IMR-90 (cell line): ENCODE measurements around the gene SMO. TPM values are rescaled to one million over a fixed set of nuclear protein-coding genes. Genes with fewer than 3 reads are reported as not detected.

Experiments
- ATAC-seq: fragments of 200-7000 bp; cut with Tn5 transposase; 2 replicates; pipeline ENCODE4 v1.9.1; 2020; ENCODE audit warnings: low read depth, mild to moderate bottlenecking, moderate library complexity
- BruUV-seq: library from RNA; stranded (reverse); fragments of 400-500 nt; replicated peaks from 2 replicates; lab custom pipeline; 2021; lab: Mats Ljungman, UMichigan
- CTCF ChIA-PET: fragments of 300-600 bp; formaldehyde crosslinking; extraction: SDS; loops from one replicate; lab custom pipeline; 2021; ENCODE audit warnings: antibody characterized with exemption; lab: Yijun Ruan, JAX
- POLR2A ChIA-PET: fragments of 300-600 bp; sonication (Branson Sonifier 250); formaldehyde crosslinking; loops from one replicate; lab custom pipeline; 2022; ENCODE audit warnings: antibody characterized with exemption; ENCODE audit not compliant: unreplicated experiment; lab: Charles Lee
- DNase-seq: peaks from one replicate; pipeline ENCODE4 v3.0.0; 2013
- H2AFZ ChIP-seq: replicated peaks from 2 replicates; pipeline ENCODE3; 2013; ENCODE audit warnings: low read length, mild to moderate bottlenecking; ENCODE audit not compliant: poor library complexity
- H2AK5ac ChIP-seq: 2 replicates; pipeline ENCODE4 v1.6.1; 2013; ENCODE audit warnings: low read depth, low read length, inconsistent platforms
- H2AK9ac ChIP-seq: replicated peaks from 2 replicates; pipeline ENCODE3; 2013; ENCODE audit warnings: mild to moderate bottlenecking, low read depth, low read length, moderate library complexity; ENCODE audit not compliant: poor library complexity
- H2BK120ac ChIP-seq: 2 replicates; pipeline ENCODE4 v1.6.1; 2013; ENCODE audit warnings: low read depth, low read length, inconsistent platforms
- H2BK15ac ChIP-seq: 3 replicates; pipeline ENCODE4 v1.6.1; 2013; ENCODE audit warnings: low read depth, low read length, inconsistent platforms
- H2BK20ac ChIP-seq: 2 replicates; pipeline ENCODE4 v1.6.1; 2013; ENCODE audit warnings: low read depth, mild to moderate bottlenecking, inconsistent platforms, low read length, moderate library complexity
- H2BK5ac ChIP-seq: 2 replicates; pipeline ENCODE4 v1.6.1; 2013; ENCODE audit warnings: mild to moderate bottlenecking, low read depth, low read length, inconsistent platforms; ENCODE audit not compliant: poor library complexity, severe bottlenecking
- H3K14ac ChIP-seq: replicated peaks from 2 replicates; pipeline ENCODE4 v1.6.1; 2013; ENCODE audit warnings: low read depth, low read length, inconsistent platforms
- H3K18ac ChIP-seq: 2 replicates; pipeline ENCODE4 v1.6.1; 2013; ENCODE audit warnings: low read depth, low read length, control low read depth
- H3K23ac ChIP-seq: 2 replicates; pipeline ENCODE4 v1.6.1; 2013; ENCODE audit warnings: low read depth, low read length, inconsistent platforms
- H3K27ac ChIP-seq: 2 replicates; pipeline ENCODE4 v1.5.1; 2013; ENCODE audit warnings: mild to moderate bottlenecking, control low read depth, low read length; ENCODE audit not compliant: insufficient read depth
- H3K27me3 ChIP-seq: 2 replicates; pipeline ENCODE4 v1.6.1; 2013; ENCODE audit warnings: low read length; ENCODE audit not compliant: control insufficient read depth, insufficient read depth
- H3K36me3 ChIP-seq: 2 replicates; pipeline ENCODE4 v1.6.1; 2013; ENCODE audit warnings: low read length, mixed read lengths; ENCODE audit not compliant: control insufficient read depth, insufficient read depth
- H3K4ac ChIP-seq: 2 replicates; pipeline ENCODE4 v1.6.1; 2013; ENCODE audit warnings: low read depth, low read length, inconsistent platforms
- H3K4me1 ChIP-seq: 2 replicates; pipeline ENCODE4 v1.6.1; 2013; ENCODE audit warnings: low read length, mixed read lengths; ENCODE audit not compliant: control insufficient read depth, insufficient read depth
- H3K4me2 ChIP-seq: 2 replicates; pipeline ENCODE4 v1.6.1; 2013; ENCODE audit warnings: low read depth, mild to moderate bottlenecking, control low read depth, low read length, moderate library complexity
- H3K4me3 ChIP-seq: 2 replicates; pipeline ENCODE4 v1.5.1; 2013; ENCODE audit warnings: low read depth, mild to moderate bottlenecking, control low read depth, low read length, moderate library complexity; ENCODE audit not compliant: insufficient read depth
- H3K56ac ChIP-seq: 2 replicates; pipeline ENCODE4 v1.6.1; 2013; ENCODE audit warnings: low read length, inconsistent platforms; ENCODE audit not compliant: insufficient read depth; ENCODE audit errors: extremely low read depth
- H3K79me1 ChIP-seq, 2 experiments: 2 replicates each; pipeline ENCODE4 v1.6.1; 2013; ENCODE audit warnings: low read length in 2 of 2, inconsistent platforms in 1 of 2, low read depth in 1 of 2
- H3K9ac ChIP-seq: 2 replicates; pipeline ENCODE4 v1.6.1; 2013; ENCODE audit warnings: low read depth, low read length, control low read depth
- H3K9me1 ChIP-seq: 2 replicates; pipeline ENCODE4 v1.6.1; 2013; ENCODE audit warnings: low read length, inconsistent platforms; ENCODE audit not compliant: insufficient read depth
- H3K9me3 ChIP-seq: 2 replicates; pipeline ENCODE4 v1.6.1; 2013; ENCODE audit warnings: low read length; ENCODE audit not compliant: control insufficient read depth, insufficient read depth
- H4K20me1 ChIP-seq: 2 replicates; pipeline ENCODE4 v1.6.1; 2013; ENCODE audit warnings: low read length, inconsistent platforms; ENCODE audit not compliant: insufficient read depth
- H4K5ac ChIP-seq: 2 replicates; pipeline ENCODE4 v1.6.1; 2013; ENCODE audit warnings: mild to moderate bottlenecking, low read depth, low read length, control low read depth
- H4K8ac ChIP-seq, 2 experiments: 2 replicates each; pipeline ENCODE4 v1.6.1; 2013; ENCODE audit warnings: low read depth in 2 of 2, low read length in 2 of 2, control low read depth in 1 of 2, inconsistent platforms in 1 of 2
- H4K91ac ChIP-seq: 2 replicates; pipeline ENCODE4 v1.6.1; 2013; ENCODE audit warnings: low read depth, low read length, inconsistent platforms; ENCODE audit not compliant: insufficient read depth
- FOS ChIP-seq: fragments of 150-350 bp; IDR thresholded peaks from 2 replicates; pipeline ENCODE4 v1.6.1; 2016; ENCODE audit warnings: low read depth, low read length
- RCOR1 ChIP-seq: IDR thresholded peaks from 2 replicates; pipeline ENCODE4 v1.6.1; 2012; ENCODE audit warnings: mild to moderate bottlenecking, low read length, improper control_type of control experiment; ENCODE audit not compliant: insufficient replicate concordance
- WGBS, 2 experiments: methylation state at CpG; one replicate each; pipeline versions ENCODE4 v1.1.5 to v1.1.7; 2013; ENCODE audit warnings: missing lambda C conversion rate in 2 of 2; ENCODE audit not compliant: insufficient read length in 1 of 2; ENCODE audit errors: extremely low coverage in 2 of 2; 5-methylcytosine and 5-hydroxymethylcytosine counted together
- dilution Hi-C: fragments of 300-500 bp; cut with HindIII; formaldehyde crosslinking; loops from one replicate; pipeline ENCODE4 v1.14.3; 2018; ENCODE audit warnings: low sequenced_read_pairs; ENCODE audit not compliant: unreplicated experiment
- in situ Hi-C: fragments of 300-500 bp; cut with MboI; formaldehyde crosslinking; loops from 3 replicates; pipeline ENCODE4 v1.14.3; 2019; ENCODE audit warnings: low sequenced_read_pairs, inconsistent platforms, mixed read lengths
- intact Hi-C: fragments of 100-400 bp; cut with micrococcal nuclease; formaldehyde crosslinking; loops from 2 replicates; pipeline ENCODE4 v1.10.0; 2022
- polyA plus RNA-seq, 3 experiments: library from polyadenylated mRNA; depleted of rRNA; stranded (reverse); fragments of >200 nt; gene quantifications; 2 replicates each; pipeline ENCODE4 v1.2.3, GENCODE V29; 2012; ENCODE audit warnings: low replicate concordance in 1 of 3
- total RNA-seq: library from RNA; depleted of rRNA; stranded (reverse); fragments of >200 nt; gene quantifications from 2 replicates; pipeline ENCODE4 v1.2.3, GENCODE V29; 2012

SMO gene
- total and polyA plus RNA-seq, 2 of the 4 experiments (the other 2 are of a cell fraction) = 18.5 to 24.7 TPM

DNA sequence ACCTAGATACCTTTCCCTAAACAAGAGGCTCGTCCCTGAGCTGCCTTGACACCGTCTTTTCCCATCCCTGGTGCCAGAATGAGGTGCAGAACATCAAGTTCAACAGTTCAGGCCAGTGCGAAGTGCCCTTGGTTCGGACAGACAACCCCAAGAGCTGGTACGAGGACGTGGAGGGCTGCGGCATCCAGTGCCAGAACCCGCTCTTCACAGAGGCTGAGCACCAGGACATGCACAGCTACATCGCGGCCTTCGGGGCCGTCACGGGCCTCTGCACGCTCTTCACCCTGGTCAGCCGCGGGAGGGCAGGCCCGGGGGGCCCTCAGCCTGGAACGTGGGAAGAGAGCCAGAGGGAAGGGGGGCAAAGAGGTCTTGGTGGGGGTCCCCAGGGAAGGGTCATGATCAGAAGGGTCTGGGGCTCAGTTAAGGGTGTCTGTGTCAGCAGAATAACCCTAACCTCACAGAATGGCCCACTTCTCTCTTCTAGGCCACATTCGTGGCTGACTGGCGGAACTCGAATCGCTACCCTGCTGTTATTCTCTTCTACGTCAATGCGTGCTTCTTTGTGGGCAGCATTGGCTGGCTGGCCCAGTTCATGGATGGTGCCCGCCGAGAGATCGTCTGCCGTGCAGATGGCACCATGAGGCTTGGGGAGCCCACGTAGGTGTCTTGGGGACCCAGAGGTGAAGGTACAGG, 16.8 kb downstream of the SMO start:
- H3K4me3 ChIP-seq = no peak overlapping the region
- no peak overlapping the region for H4K8ac ChIP-seq
- dilution Hi-C loops = no loop called here
- H3K9ac ChIP-seq = no peak overlapping the region
- no peak overlapping the region for H2AK9ac ChIP-seq
- intact Hi-C loops = no loop called here
- H3K36me3 ChIP-seq = peaks cover 32% of the 10 kb centered on the region
- no peak overlapping the region for H2BK5ac ChIP-seq
- CTCF ChIA-PET = no interaction called here
- H3K79me1 ChIP-seq = peaks cover 0 to 9% of the 10 kb centered on the region in 2 experiments; a peak in 2 of 4 replicates
- no peak overlapping the region for H3K23ac ChIP-seq
- TF ChIP-seq RCOR1 (no peak), FOS (no peak)
- H4K91ac ChIP-seq = no peak overlapping the region
- no peak overlapping the region for H3K18ac ChIP-seq
- no peaks in the 10 kb centered on the region; the same call in 1 of the 2 replicates for H4K20me1 ChIP-seq
- no peak overlapping the region for H2AFZ ChIP-seq
- H3K27ac ChIP-seq = no peak overlapping the region
- H3K27me3 ChIP-seq = no peaks in the 10 kb centered on the region
- H2BK20ac ChIP-seq = no peak overlapping the region
- H3K9me1 ChIP-seq = no peaks in the 10 kb centered on the region
- H3K56ac ChIP-seq = no peak overlapping the region
- H3K9me3 ChIP-seq = no peaks in the 10 kb centered on the region
- H3K4me2 ChIP-seq = no peak overlapping the region
- POLR2A ChIA-PET = no interaction called here
- 0 out of 2 replicates have a peak, but pooled peaks cover 1% of the 10 kb centered on the region for H3K4me1 ChIP-seq
- no peak overlapping the region for H3K14ac ChIP-seq
- H2AK5ac ChIP-seq = no peak overlapping the region
- no peak overlapping the region for H2BK15ac ChIP-seq
- no TSS peak for BruUV-seq
- WGBS, 2 experiments = 96% methylated on average over 16 of the region's 29 CpGs; no CpG with 5 or more reads in 1 of the 2 experiments
- H2BK120ac ChIP-seq = no peak overlapping the region
- no peak for ATAC-seq
- H4K5ac ChIP-seq = no peak overlapping the region
- no peak for DNase-seq
- in situ Hi-C loops = loop anchor here (5.0 kb wide), 1 partner anchor 38 kb away; no protein-coding TSS in a partner anchor
- H3K4ac ChIP-seq = no peak overlapping the region
